ENCODE measurements around the gene NOP10.

The NOP10 gene

GRCh38 chr15:34330279-34330678 is 12.7 kb downstream of the NOP10 start:
- no peak for DNase-seq

- no peak for DNase-seq
Observed at GRCh38 chr15:34329006-34329405, 13.9 kb downstream of the NOP10 start.

GRCh38 chr15:34327906-34328305 is 15.0 kb downstream of the NOP10 start:
- no peak for DNase-seq

- no peak for DNase-seq
Observed at GRCh38 chr15:34325368-34325767, 17.6 kb downstream of the NOP10 start.

GRCh38 chr15:34324933-34325332 is 18.0 kb downstream of the NOP10 start:
- no peak for DNase-seq

- no peak for DNase-seq
Observed at GRCh38 chr15:34323217-34323616, 19.7 kb downstream of the NOP10 start.

- peak; percentile 47 for DNase-seq
Observed at GRCh38 chr15:34318277-34319079, 24.5 kb downstream of the NOP10 start.

GRCh38 chr15:34314491-34315490 is 28.1 kb downstream of the NOP10 start:
- DNase-seq, result no peak

- no peak for DNase-seq
Observed at GRCh38 chr15:34311563-34311962, 31.4 kb downstream of the NOP10 start.

- no peak for DNase-seq
Observed at GRCh38 chr15:34304613-34305012, 38.3 kb downstream of the NOP10 start.

GRCh38 chr15:34301058-34301457 is 41.9 kb downstream of the NOP10 start:
- DNase-seq, result no peak

GRCh38 chr15:34297059-34297458 is 45.9 kb downstream of the NOP10 start:
- no peak for DNase-seq

- DNase-seq, result no peak
Observed at GRCh38 chr15:34292621-34293020, 50.3 kb downstream of the NOP10 start.
